Measurements from ENCODE around the gene GLDN. TPM values are rescaled to one million over a fixed set of nuclear protein-coding genes. Genes with fewer than 3 reads are reported as not detected.

Gene GLDN
- total and polyA plus RNA-seq, 2 of the 8 experiments (the other 6 are each of a cell fraction or from before 2014, with no cell fraction given) = 0.24 to 0.50 TPM

DNA sequence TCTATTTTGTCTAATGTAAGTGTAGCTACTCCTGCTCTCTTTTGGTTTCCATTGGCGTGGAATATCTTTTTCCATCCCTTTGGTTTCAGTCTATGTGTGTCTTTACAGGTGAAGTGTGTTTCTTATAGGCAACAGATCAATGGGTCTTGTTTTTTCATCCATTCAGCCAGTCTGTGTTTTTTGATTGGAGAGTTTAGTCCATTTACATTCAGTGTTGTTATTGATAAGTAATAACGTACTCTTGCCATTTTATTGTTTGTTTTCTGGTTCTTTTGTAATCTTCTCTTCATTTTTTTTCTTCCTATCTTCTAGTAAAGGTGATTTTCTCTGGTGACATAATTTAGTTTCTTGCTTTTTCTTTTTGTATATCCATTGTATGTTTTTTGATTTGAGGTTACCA lies 97.1 kb downstream of the GLDN start:
- WGBS, 2 experiments (ENCODE audit: extremely low coverage in 1 of 2, insufficient coverage in 1 of 2, insufficient read length in 1 of 2, insufficient replicate concordance in 2 of 2, low coverage in 1 of 2, low lambda C conversion rate in 2 of 2, missing lambda C conversion rate in 1 of 2) = 97% methylated on average over 2 of the region's 2 CpGs; no CpG with 5 or more reads in 1 of the 2 experiments
- H2BK15ac ChIP-seq (ENCODE audit: low read length) = no peak overlapping the region
- CTCF ChIA-PET (ENCODE audit: partially characterized antibody) = interaction anchor here (0.6 to 1.5 kb wide), 2 partner anchors 35 to 154 kb away, joined by 3 read pairs; no protein-coding TSS in a partner anchor
- TF ChIP-seq, protein P1, sequence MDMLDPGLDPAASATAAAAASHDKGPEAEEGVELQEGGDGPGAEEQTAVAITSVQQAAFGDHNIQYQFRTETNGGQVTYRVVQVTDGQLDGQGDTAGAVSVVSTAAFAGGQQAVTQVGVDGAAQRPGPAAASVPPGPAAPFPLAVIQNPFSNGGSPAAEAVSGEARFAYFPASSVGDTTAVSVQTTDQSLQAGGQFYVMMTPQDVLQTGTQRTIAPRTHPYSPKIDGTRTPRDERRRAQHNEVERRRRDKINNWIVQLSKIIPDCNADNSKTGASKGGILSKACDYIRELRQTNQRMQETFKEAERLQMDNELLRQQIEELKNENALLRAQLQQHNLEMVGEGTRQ (IDR thresholded peaks at IDR 0.05; ENCODE audit: low read length) = no peak

More for the DNA sequence above, 97.1 kb downstream of the GLDN start:
- POLR2A ChIA-PET (ENCODE audit: partially characterized antibody) = no interaction called here
- Histone ChIP-seq H2AFZ (ENCODE audit: low read length) (no peak overlapping the region), H3K79me2 (ENCODE audit: control insufficient read depth in 1 of 2, insufficient read depth in 2 of 2, low read length in 2 of 2) (no peaks in the 10 kb centered on the region), H3K36me3 (ENCODE audit: control insufficient read depth in 2 of 4, insufficient read depth in 4 of 4, low read length in 3 of 4) (no peaks in the 10 kb centered on the region), H3K18ac (ENCODE audit: extremely low read depth, low read length) (no peak overlapping the region), H4K8ac (ENCODE audit: extremely low read depth, insufficient read depth, low read length) (no peak overlapping the region), H2BK12ac (ENCODE audit: low read depth, low read length) (no peak overlapping the region), H3K4me2 (ENCODE audit: insufficient read depth in 1 of 2, low read depth in 2 of 2, low read length in 2 of 2) (no peak overlapping the region), H3K23me2 (ENCODE audit: low read depth, low read length) (no peaks in the 10 kb centered on the region), H3K27me3 (replicated peaks in 1 of 4; ENCODE audit: control insufficient read depth in 3 of 4, extremely low read depth in 1 of 4, insufficient read depth in 3 of 4, low read length in 3 of 4) (no peaks in the 10 kb centered on the region), H3K14ac (ENCODE audit: insufficient read length) (no peak overlapping the region), H3K4ac (replicated peaks; ENCODE audit: insufficient read length, low read depth, low read length) (no peak overlapping the region), H3K9ac (replicated peaks in 1 of 4; ENCODE audit: extremely low read depth in 1 of 4, low read depth in 3 of 4, low read length in 3 of 4) (no peak overlapping the region), H3K79me1 (ENCODE audit: low read depth, low read length) (no peaks in the 10 kb centered on the region), H2BK120ac (replicated peaks; ENCODE audit: low read depth, low read length) (no peak overlapping the region), H4K5ac (ENCODE audit: insufficient read length, low read depth, low read length) (no peak overlapping the region), H3K23ac (ENCODE audit: insufficient read length) (no peak overlapping the region), H4K20me1 (replicated peaks in 1 of 2; ENCODE audit: control insufficient read depth in 1 of 2, insufficient read depth in 2 of 2, low read length in 2 of 2) (no peaks in the 10 kb centered on the region), H2BK20ac (ENCODE audit: low read length) (no peak overlapping the region), H3K4me3 (ENCODE audit: extremely low read depth in 1 of 4, insufficient read depth in 2 of 4, low read depth in 3 of 4, low read length in 4 of 4) (no peak overlapping the region), H3K9me3 (ENCODE audit: insufficient read depth in 2 of 2, low read depth in 1 of 2, low read length in 1 of 2) (no peaks in the 10 kb centered on the region), H2BK5ac (ENCODE audit: low read depth, low read length) (no peak overlapping the region), H4K91ac (replicated peaks; ENCODE audit: insufficient read length, low read length) (no peak overlapping the region), H2AK5ac (ENCODE audit: low read depth, low read length) (no peak overlapping the region), H3K27ac (ENCODE audit: low read depth, low read length) (no peak overlapping the region), H3K4me1 (replicated peaks in 1 of 4; ENCODE audit: control insufficient read depth in 3 of 4, insufficient read depth in 4 of 4, low read length in 3 of 4) (no peaks in the 10 kb centered on the region), H3K56ac (replicated peaks; ENCODE audit: insufficient read length, low read depth, low read length) (no peak overlapping the region)
- FAIRE-seq (no peak), DNase-seq (ENCODE audit: low read depth in 1 of 2, low spot score in 2 of 2) (no peak)
